Raji (cell line): ENCODE data around the gene HDX.

ENCODE experiments used
- POLR2A ChIP-seq: IDR thresholded peaks from 2 replicates; pipeline ENCODE4 v1.6.1; 2011; ENCODE audit warnings: low read depth, low read length, control low read depth; ENCODE audit not compliant: insufficient read depth

The HDX gene

DNA sequence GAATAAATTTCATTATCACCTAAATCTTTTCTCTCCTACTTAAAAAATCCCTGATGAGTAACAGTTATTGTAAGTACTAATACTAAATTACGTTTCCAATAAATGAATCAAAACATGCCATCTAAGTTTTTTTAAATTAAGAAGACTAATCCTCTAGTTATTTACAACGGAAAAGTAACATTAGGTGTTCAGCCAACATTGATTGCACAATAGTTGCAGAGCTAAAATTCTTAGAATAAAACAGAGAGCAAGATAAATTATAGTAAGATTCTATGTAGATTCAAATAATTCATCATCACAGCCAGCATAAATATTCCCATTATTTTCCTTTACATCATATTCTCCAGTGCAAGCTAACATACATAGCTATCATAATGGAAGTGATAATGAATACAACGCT lies 139.2 kb downstream of the HDX start:
- TF ChIP-seq POLR2A = no peak

DNA sequence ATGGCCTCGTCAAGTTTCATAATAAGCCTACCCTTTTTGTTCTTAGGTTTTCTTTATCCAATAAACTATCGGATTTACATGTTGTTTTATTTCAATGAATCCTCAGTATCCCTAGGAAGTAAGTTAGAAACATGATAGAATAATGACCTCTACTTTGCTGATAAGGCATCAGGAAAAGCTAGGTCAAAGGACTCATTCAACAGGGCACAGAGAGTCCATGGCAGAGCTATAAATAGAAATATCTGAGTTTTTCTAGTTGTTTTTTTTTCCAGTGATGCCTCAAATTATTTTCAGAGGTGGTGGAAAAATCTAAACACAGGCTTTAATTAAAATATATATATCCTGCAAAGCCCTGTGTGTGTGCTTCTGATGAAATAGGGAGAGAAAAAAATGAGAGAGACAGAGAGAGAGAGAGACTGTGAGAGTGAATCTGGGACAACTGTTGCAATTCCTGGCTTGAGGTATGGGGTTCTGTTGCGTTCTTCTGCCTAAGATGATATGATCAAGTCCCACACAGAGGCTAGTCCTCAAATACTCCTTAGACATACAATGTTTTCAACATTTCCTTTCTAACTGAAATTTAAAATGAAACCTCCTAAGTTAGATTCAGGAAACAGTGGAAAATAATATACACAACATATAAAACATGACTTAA lies 139.9 kb downstream of the HDX start:
- no peak for TF ChIP-seq POLR2A

DNA sequence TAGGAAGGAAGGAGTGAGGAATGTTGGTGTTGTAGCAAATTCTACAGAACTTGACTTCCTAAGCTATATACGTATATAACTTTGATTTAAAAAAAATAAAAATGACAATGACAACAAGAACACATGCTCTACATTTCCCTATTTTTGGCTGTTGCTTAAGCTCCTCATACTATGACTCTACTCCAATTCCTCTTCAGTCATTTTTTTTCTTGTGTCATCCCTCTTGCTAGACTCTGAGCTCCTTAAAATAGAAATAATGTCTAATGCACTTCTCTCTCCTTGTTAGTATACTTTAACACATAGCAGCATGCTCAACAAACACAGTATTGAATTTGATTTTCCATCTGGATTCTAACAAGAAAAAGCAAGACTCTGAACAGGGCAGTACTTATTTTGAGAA lies 144.0 kb downstream of the HDX start:
- no peak for TF ChIP-seq POLR2A

- no peak for TF ChIP-seq POLR2A
Measured at GRCh38 chrX:84357296-84357695, 145.0 kb downstream of the HDX start.

GRCh38 chrX:84340968-84341367 lies 161.3 kb downstream of the HDX start:
- TF ChIP-seq POLR2A = no peak

DNA sequence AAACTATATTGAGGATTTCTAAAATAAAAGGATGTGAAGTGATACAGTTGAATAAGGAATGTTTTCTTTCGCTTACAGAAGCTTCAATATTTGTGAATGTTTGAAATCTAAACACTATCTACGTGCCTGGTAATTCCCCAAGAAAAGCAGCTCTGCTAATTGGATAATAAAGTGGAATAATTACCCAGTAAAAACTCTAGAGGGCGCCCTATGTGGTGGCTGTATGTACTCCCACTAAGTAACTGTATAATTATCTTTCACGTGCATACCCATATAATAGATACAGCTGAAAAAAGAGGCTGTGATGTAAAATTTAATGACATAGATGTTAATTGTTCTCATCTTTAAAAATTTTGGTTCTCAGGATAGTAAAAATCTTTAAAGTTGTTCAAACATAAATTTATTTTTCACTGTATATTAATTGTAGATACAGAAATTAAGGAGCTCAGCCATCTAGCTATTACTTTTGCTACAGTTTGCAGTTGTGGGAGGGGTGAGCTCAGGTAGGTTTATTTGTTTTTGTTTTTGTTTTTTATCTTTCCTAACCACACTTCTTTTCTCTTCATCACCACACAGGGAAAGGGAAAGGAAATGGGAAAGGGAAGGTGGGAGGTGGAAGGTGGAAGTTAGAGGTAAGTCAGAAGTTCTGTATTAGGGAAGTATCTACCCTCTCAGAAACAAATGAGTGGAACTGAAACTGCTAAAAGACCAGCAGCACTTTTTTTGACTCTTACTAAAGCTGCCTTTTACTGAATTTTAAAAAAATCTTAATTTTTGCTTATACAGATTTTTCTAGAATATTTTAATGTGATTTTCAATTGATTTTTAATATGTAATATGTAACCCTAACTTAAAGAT lies 162.5 kb downstream of the HDX start:
- no peak for TF ChIP-seq POLR2A

- no peak for TF ChIP-seq POLR2A
Measured at GRCh38 chrX:84336646-84337045, 165.6 kb downstream of the HDX start.

- no peak for TF ChIP-seq POLR2A
Measured at GRCh38 chrX:84335121-84335520, 167.1 kb downstream of the HDX start.

DNA sequence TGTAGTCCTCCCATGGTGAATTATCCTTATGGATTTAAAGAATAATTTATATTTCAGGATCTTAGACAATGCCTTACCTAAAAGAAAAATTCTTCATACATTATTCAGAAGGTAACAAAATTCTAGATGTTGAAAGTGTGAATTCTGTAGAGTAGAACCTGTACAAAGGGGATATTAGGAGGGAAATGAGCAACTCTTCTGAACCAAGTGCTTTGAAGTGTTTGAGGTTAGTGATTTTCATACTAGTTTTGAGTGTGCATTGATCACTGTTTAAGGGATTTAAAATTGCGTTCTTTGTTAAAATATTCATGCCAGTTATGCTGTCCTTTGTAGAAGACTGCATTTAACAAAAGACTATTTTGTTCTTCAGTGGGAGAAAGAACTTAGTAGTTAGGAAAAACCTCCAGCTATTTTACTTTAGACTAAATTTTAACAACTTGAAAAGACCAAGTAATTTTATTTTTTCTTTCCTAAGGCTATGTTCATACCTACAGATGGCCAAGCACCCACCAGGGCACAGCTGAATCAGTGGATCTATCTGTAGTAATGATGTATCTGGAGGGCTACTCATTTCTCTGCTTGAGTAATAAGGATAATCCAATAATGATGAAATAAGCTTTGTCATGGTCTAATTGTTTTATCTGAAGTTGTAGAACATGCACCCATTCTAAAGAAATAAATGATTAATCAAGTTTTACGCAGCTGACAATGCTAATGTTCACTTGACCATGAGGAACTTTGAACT lies 180.0 kb downstream of the HDX start:
- no peak for TF ChIP-seq POLR2A

- no peak for TF ChIP-seq POLR2A
Measured at GRCh38 chrX:84320614-84321013, 181.6 kb downstream of the HDX start.

DNA sequence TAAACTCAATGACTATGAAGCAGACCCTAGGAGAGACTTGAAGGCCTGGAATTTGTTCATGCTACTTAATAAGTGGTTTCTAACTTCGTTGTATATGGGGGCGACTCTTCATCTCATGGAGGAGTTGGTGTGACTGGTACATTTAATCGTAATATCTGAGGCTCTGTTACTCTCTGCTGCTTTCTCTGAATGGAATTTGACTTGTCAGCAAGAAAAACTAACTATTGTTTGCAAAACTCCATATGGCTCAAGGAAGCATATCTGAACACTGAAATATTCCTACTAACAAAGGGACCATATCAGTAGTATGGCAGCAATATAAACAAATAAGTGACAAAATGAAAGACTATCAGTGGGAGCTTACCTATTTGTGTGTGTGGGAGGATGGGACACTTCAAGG lies 182.2 kb downstream of the HDX start:
- no peak for TF ChIP-seq POLR2A

- no peak for TF ChIP-seq POLR2A
Measured at GRCh38 chrX:84318661-84319060, 183.6 kb downstream of the HDX start.
